ENCODE data around the gene NFE2L1.

NFE2L1 gene

DNA sequence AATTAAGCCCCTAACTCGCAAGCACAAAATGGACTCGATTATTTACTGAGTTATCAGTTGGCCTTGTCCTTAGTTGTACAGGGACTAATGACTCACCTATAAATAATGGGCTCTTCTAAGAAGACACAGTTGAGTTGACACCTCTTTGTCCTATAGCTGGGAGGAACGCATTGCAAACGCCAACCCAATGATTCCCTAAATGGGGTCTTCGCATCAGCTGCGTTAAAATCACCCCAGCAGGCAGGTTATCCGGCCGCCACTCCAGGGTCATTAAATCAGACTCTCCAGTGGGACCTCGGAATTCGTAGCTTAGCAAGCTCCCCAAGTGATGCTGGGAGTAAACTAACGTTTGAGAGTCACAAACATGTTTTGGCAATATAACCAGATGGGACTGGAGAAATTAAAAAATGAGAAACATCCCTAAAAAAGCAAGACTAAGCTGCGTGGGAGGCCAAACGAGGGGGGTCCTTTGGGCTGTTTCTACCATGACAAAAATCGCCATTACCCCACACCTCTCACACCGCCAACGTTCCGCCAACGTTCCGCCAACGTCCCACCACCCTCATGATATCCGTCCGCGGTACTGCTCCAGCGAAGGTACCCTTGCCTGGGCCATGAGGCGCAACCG is 932 bp upstream of the NFE2L1 start:
- no peak for DNase-seq (ENCODE audit: extremely low read depth in 1 of 2, low read depth in 1 of 2)

DNA sequence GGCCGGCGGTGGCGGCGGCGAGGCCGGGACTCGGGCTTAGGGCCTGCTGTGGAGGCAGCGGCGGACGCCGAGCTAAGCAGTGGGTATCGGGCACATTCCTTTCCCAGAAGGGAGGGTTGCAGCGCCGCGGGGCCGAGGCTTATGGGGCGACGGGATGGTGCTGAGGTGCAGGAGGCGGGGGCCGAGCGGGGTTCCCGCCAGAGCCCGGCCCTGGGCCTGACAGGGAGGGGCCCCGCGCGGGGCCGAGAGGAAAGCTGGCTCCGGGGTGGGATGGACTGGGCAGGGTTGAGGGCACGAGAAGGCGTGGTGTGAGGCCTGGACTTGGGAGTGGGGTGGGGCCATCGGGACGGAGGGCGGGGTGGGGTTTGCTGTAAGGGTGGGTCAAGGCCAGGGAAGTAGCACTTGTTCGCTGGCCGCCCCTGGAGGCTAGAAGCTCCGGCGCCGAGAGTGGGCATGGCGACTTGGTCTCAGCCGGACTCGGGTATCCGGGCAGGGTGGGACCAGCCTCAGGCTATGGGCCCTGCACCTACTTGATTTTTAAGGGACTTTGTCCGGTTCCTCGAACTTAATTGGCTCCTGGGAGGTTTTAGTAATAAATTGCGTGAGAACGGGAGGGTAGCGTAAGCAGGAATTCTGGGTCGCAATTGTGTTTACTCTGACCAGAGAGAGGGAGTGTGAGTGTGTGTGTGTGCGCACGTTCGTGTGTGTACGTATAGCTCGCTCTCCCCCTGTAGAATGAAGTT is 396 bp downstream of the NFE2L1 start:
- peak in 1 of 2 donors; percentile 22 for DNase-seq (ENCODE audit: extremely low read depth in 1 of 2, low read depth in 1 of 2)

- DNase-seq (ENCODE audit: extremely low read depth in 1 of 2, low read depth in 1 of 2): no peak
Measured at GRCh38 chr17:48051283-48051682, 3.1 kb downstream of the NFE2L1 start.

- DNase-seq (ENCODE audit: extremely low read depth in 1 of 2, low read depth in 1 of 2): no peak
Measured at GRCh38 chr17:48051706-48052486, 3.7 kb downstream of the NFE2L1 start.

DNA sequence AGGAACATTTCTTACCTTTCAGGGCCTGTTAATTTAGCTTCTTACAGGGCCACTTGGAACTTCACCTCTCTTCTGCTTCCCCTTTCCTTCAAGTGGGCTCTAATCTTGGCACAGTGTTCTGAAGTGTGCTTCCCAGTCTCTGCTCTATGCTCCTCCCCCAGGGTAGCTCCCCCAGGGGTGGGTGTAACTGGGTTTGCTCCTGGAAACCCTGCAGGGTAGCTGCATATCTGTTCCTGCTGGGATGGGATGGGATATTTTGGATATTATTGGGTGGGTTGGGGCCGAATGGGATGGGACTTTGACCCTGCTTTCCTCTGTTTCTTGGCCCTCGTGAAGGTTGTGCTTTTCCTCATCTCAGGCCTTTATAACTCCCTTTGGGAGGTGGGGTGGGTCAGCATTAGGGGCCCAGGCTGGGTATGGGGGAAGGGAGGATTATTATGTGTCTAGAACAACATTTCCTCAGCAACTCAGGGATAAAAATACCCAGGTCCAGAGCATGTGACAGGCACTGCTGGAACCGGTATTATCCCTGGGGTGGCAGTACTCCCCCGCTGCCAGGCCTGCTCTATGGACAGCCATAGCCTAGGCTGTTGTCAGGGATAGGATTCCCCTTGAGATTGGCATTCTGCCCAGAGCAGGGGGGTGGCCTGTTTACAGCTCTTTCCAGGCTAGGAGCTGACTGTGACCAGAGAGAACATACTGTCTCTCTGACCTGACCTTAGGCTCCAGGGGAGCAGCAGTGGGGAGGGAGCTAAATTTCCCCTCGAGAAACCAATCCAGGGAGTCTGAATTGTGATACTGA is 5.0 kb downstream of the NFE2L1 start:
- DNase-seq (ENCODE audit: extremely low read depth in 1 of 2, low read depth in 1 of 2): no peak

GRCh38 chr17:48053758-48054237 is 5.6 kb downstream of the NFE2L1 start:
- DNase-seq (ENCODE audit: extremely low read depth in 1 of 2, low read depth in 1 of 2): no peak

GRCh38 chr17:48054238-48055185 is 6.4 kb downstream of the NFE2L1 start:
- no peak for DNase-seq (ENCODE audit: extremely low read depth in 1 of 2, low read depth in 1 of 2)

DNA sequence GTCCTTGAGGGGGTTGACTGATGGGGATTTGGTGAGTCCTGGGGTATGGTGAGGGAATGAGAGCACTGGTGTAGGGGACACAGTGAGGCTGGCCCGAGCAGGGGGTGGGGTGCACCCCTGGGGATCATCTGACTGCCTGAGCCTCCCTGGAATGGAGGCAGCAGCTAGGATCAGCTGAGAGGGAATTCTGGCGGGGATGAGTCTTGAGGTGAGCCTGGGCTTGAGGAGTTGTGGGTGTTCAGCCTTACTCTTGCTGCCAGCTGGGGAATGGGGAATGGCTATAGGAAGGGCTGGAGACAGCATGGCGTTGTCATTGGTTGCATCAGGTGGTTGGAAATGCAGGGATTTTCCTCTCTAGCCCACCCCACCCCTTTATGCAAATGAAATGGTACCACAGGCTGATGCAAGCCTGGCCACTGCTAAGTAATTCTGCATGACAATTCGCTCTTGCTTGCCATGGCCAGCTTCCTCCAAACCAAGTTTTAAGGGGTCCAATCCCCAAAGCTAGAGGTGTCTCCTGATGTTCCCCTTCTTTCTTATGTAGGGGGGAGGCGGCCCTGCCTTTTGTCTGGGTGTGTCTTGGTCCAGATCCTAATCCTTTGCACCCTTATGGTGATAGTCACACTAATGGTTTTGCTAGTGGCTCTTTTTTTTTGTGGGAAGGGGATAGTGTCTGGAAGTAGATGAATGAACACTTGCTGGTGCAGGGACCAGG is 7.5 kb downstream of the NFE2L1 start:
- no peak for DNase-seq (ENCODE audit: extremely low read depth in 1 of 2, low read depth in 1 of 2)

DNA sequence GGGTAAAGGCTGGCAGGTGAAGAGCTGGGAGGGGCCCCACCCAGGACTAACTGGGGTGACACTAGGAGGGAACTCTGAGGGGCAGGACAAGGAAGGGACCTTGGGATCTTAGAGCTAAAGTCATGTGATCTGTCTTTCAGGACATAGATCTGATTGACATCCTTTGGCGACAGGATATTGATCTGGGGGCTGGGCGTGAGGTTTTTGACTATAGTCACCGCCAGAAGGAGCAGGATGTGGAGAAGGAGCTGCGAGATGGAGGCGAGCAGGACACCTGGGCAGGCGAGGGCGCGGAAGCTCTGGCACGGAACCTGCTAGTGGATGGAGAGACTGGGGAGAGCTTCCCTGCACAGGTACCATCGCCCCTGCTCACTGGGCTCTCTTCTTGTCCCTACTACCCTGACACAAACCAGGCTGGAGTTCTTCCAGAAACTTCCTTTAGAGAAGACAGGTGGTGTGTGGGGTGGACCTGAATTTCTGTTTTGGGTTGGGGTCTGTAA is 8.1 kb downstream of the NFE2L1 start:
- no peak for DNase-seq (ENCODE audit: extremely low read depth in 1 of 2, low read depth in 1 of 2)

DNA sequence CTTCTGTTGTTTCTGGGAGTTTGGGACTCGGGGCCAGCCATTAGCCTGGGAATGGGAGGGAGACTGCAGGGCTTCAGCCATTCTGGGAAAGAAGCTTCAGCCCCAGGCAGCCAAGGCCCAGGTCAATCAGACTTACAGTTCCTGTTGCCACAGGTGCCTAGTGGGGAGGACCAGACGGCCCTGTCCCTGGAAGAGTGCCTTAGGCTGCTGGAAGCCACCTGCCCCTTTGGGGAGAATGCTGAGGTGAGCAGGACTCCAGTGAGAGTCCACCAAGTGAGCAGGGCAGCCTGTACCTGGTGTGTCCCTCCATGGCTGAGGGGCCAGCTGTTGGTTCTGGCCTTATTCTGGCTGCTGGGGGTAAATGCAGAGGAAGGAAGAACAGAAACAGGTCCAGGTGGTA is 8.7 kb downstream of the NFE2L1 start:
- no peak for DNase-seq (ENCODE audit: extremely low read depth in 1 of 2, low read depth in 1 of 2)

DNA sequence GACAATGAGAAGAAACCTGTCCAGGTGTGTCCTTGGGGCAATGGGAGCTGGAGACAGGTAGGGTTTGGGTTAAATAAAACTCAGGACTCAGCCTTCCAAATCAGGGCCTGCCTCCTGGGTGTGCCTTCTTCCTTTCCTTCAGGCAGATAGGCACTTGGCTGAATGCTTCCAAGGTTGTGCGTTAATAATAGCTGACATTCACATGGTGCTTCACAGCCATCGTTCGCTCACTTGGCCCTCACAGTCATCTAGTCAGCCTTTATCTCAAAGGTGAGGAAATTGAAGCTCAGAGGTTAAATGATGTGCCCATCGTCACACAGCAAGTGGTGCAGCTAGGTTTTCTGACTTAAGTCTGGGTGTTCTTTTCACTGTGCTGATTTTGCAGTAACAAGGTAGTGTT is 9.5 kb downstream of the NFE2L1 start:
- no peak for DNase-seq (ENCODE audit: extremely low read depth in 1 of 2, low read depth in 1 of 2)

- no peak for DNase-seq (ENCODE audit: extremely low read depth in 1 of 2, low read depth in 1 of 2)
Measured at GRCh38 chr17:48058393-48059124, 10.4 kb downstream of the NFE2L1 start.

DNA sequence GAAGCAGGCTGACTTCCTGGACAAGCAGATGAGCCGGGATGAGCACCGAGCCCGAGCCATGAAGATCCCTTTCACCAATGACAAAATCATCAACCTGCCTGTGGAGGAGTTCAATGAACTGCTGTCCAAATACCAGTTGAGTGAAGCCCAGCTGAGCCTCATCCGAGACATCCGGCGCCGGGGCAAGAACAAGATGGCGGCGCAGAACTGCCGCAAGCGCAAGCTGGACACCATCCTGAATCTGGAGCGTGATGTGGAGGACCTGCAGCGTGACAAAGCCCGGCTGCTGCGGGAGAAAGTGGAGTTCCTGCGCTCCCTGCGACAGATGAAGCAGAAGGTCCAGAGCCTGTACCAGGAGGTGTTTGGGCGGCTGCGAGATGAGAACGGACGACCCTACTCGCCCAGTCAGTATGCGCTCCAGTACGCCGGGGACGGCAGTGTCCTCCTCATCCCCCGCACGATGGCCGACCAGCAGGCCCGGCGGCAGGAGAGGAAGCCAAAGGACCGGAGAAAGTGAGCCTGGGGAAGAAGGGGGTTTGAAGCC is 11.0 kb downstream of the NFE2L1 start:
- no peak for DNase-seq (ENCODE audit: extremely low read depth in 1 of 2, low read depth in 1 of 2)

DNA sequence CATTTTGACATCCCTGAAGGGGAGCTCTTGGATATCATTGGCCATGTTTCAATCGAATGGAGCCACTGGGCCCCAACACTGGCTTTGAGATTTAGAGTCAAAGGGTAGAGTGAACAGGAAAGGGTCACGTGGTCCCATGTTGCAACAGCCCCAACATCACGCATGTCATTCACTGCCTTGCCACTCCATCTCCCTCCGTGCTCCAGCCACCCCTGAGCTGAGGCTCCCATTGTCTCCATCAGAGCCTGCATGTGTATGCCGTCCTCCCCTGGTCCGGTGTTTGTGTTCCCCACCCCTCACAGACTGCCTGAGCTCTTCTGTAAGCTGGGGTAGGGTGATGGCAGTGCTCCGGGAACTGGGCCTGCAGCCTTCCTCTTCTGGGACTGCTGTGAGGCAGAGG is 12.1 kb downstream of the NFE2L1 start:
- DNase-seq (ENCODE audit: extremely low read depth in 1 of 2, low read depth in 1 of 2): no peak

GRCh38 chr17:48062273-48062672 is 14.1 kb downstream of the NFE2L1 start:
- DNase-seq (ENCODE audit: extremely low read depth in 1 of 2, low read depth in 1 of 2): no peak

GRCh38 chr17:48064638-48065037 is 16.5 kb downstream of the NFE2L1 start:
- DNase-seq (ENCODE audit: extremely low read depth in 1 of 2, low read depth in 1 of 2): no peak

- no peak for DNase-seq (ENCODE audit: extremely low read depth in 1 of 2, low read depth in 1 of 2)
Measured at GRCh38 chr17:48066192-48066591, 18.0 kb downstream of the NFE2L1 start.

GRCh38 chr17:48066656-48067055 is 18.5 kb downstream of the NFE2L1 start:
- no peak for DNase-seq (ENCODE audit: extremely low read depth in 1 of 2, low read depth in 1 of 2)
